WTC11 (cell line): ENCODE measurements around the gene ELFN1.

Source experiments
- CTCF ChIP-seq: fragments of 200-600 bp; IDR thresholded peaks from 2 replicates; pipeline ENCODE4 v1.8.0; 2022; ENCODE audit warnings: antibody characterized with exemption
- MAX ChIP-seq: sonication (generic); formaldehyde crosslinking; IDR thresholded peaks from 2 replicates; pipeline ENCODE4 v1.8.0; 2022; ENCODE audit warnings: mild to moderate bottlenecking, missing genetic modification reagents
- MYBL2 ChIP-seq: sonication (generic); formaldehyde crosslinking; IDR thresholded peaks from 2 replicates; pipeline ENCODE4 v1.8.1; 2023; ENCODE audit warnings: mild to moderate bottlenecking, moderate library complexity, missing genetic modification reagents
- PRDM15 ChIP-seq: sonication (generic); formaldehyde crosslinking; IDR thresholded peaks from 2 replicates; pipeline ENCODE4 v1.8.0; 2022; ENCODE audit warnings: missing genetic modification reagents
- TCF7 ChIP-seq: sonication (generic); formaldehyde crosslinking; IDR thresholded peaks from 2 replicates; pipeline ENCODE4 v1.8.0; 2022; ENCODE audit warnings: mild to moderate bottlenecking, low read depth, missing genetic modification reagents, moderate library complexity
- TEAD1 ChIP-seq: sonication (generic); formaldehyde crosslinking; IDR thresholded peaks from 2 replicates; pipeline ENCODE4 v1.8.0; 2022; ENCODE audit warnings: mild to moderate bottlenecking, missing genetic modification reagents
- USF1 ChIP-seq: sonication (generic); formaldehyde crosslinking; IDR thresholded peaks from 2 replicates; pipeline ENCODE4 v1.8.0; 2022; ENCODE audit warnings: mild to moderate bottlenecking, missing genetic modification reagents
- ZNF121 ChIP-seq: sonication (generic); formaldehyde crosslinking; IDR thresholded peaks from 2 replicates; pipeline ENCODE4 v1.8.0; 2023; ENCODE audit warnings: missing genetic modification reagents
- ZNF219 ChIP-seq: sonication (generic); formaldehyde crosslinking; IDR thresholded peaks from 2 replicates; pipeline ENCODE4 v1.8.0; 2023; ENCODE audit warnings: missing genetic modification reagents, mild to moderate bottlenecking, borderline replicate concordance

- TF ChIP-seq MAX (CRISPR knock-in tag) (no peak), CTCF (no peak), ZNF219 (CRISPR knock-in tag) (no peak), TCF7 (no peak), TEAD1 (no peak), ZNF121 (CRISPR knock-in tag) (no peak), USF1 (CRISPR knock-in tag) (no peak), MYBL2 (CRISPR knock-in tag) (no peak), PRDM15 (CRISPR knock-in tag) (no peak)
These were observed 28.9 kb upstream of the ELFN1 start for GRCh38 chr7:1641173-1641572.
